HG03558 (cell line): ENCODE results near the gene PTCD1.
"Not testable (repeated sequence)": the region's sequence is repeated elsewhere in the genome, so short reads cannot be mapped to it uniquely, and the experiment has no call there.

ENCODE experiments used
- ATAC-seq: cut with Tn5 transposase; IDR thresholded peaks from one replicate; pipeline ENCODE4 v1.9.1; 2021; ENCODE audit warnings: moderate number of reproducible peaks; ENCODE audit not compliant: unreplicated experiment; ENCODE audit errors: extremely low read depth

PTCD1 gene

GRCh38 chr7:99451936-99452335 is 13.3 kb upstream of the PTCD1 start:
- ATAC-seq: no peak

GRCh38 chr7:99449326-99449725 is 10.7 kb upstream of the PTCD1 start:
- ATAC-seq: no peak

GRCh38 chr7:99448855-99449254 is 10.3 kb upstream of the PTCD1 start:
- ATAC-seq: no peak

- ATAC-seq: no peak
These were observed 9.3 kb upstream of the PTCD1 start for GRCh38 chr7:99447943-99448342.

- ATAC-seq: no peak
These were observed 7.5 kb upstream of the PTCD1 start for GRCh38 chr7:99446096-99446495.

GRCh38 chr7:99440195-99440594 is 1.6 kb upstream of the PTCD1 start:
- ATAC-seq: no peak

- ATAC-seq: no peak
These were observed 539 bp downstream of the PTCD1 start for GRCh38 chr7:99437946-99438572.

- ATAC-seq: no peak
These were observed 5.4 kb downstream of the PTCD1 start for GRCh38 chr7:99433158-99433557.

- ATAC-seq: not testable (repeated sequence)
These were observed 6.7 kb downstream of the PTCD1 start for GRCh38 chr7:99431756-99432540.

GRCh38 chr7:99429756-99430155 is 8.8 kb downstream of the PTCD1 start:
- no peak for ATAC-seq

- no peak for ATAC-seq
These were observed 9.5 kb downstream of the PTCD1 start for GRCh38 chr7:99428972-99429566.

GRCh38 chr7:99424932-99425730 is 13.5 kb downstream of the PTCD1 start:
- no peak for ATAC-seq

- ATAC-seq: no peak
These were observed 16.0 kb downstream of the PTCD1 start for GRCh38 chr7:99422625-99423024.

GRCh38 chr7:99422186-99422585 is 16.4 kb downstream of the PTCD1 start:
- no peak for ATAC-seq

GRCh38 chr7:99420986-99421385 is 17.6 kb downstream of the PTCD1 start:
- no peak for ATAC-seq

- no peak for ATAC-seq
These were observed 18.4 kb downstream of the PTCD1 start for GRCh38 chr7:99420213-99420612.

- no peak for ATAC-seq
These were observed 19.1 kb downstream of the PTCD1 start for GRCh38 chr7:99419323-99420021.

GRCh38 chr7:99418260-99418659 is 20.3 kb downstream of the PTCD1 start:
- no peak for ATAC-seq

GRCh38 chr7:99415513-99416127 is 23.0 kb downstream of the PTCD1 start:
- not testable (repeated sequence) for ATAC-seq

GRCh38 chr7:99410635-99411034 is 28.0 kb downstream of the PTCD1 start:
- ATAC-seq: no peak
